Heart left ventricle (tissue), 13 donors: ENCODE data around the gene PABPC1L.
"Not testable (repeated sequence)": the region's sequence is repeated elsewhere in the genome, so short reads cannot be mapped to it uniquely, and the experiment has no call there.

Experiments
- POLR2A ChIP-seq, 2 donors: fragments of 450-650 bp; IDR thresholded peaks; one replicate each; pipeline ENCODE4 v1.6.1; 2017; ENCODE audit warnings: antibody characterized with exemption in 2 of 2, mild to moderate bottlenecking in 2 of 2, moderate library complexity in 2 of 2
- TF ChIP-seq, protein P1 (sequence below), 12 donors: fragments of 200-600 bp; sonication (generic) in 4 of 12; IDR thresholded peaks; one replicate each; pipeline versions ENCODE4 v1.5.0 to v1.8.0; 2018 to 2022; ENCODE audit warnings: antibody characterized with exemption in 12 of 12, mild to moderate bottlenecking in 5 of 12
- donor health status: ischemic (EF 13 %, LVEDD 7.1; RV severe dilation, severe dysfunction).
- donor health status: DM: no; HTN: yes; CAD: no.
- donor health status: DM: no; HTN: no; CAD: no.
- donor health status: ischemic (EF 25% LVEDD 6.9; RV normal size, moderate dysfunction).
- donor health status: ischemic (EF 25% LVEDD 5.7; RV mildly dilated, moderate dysfunction).
- donor health status: ischemic (EF 35%, LVEDD 5.7; RV mildly dilated, moderate dysfunction).
- donor health status: nonischemic (EF 11% LVEDD 7.7; RV severe dilation, severe dysfunction).
- donor health status: DM: yes; HTN: yes; CAD: no.
- donor health status: PGD.
- donor health status: ischemic (EF 29% LVEDD 5.4; RV normal size, mild dysfunction).
- donor health status: nonischemic (EF 23%, LVEDD 6.1; RV moderate dilation, normal function).

DNA sequence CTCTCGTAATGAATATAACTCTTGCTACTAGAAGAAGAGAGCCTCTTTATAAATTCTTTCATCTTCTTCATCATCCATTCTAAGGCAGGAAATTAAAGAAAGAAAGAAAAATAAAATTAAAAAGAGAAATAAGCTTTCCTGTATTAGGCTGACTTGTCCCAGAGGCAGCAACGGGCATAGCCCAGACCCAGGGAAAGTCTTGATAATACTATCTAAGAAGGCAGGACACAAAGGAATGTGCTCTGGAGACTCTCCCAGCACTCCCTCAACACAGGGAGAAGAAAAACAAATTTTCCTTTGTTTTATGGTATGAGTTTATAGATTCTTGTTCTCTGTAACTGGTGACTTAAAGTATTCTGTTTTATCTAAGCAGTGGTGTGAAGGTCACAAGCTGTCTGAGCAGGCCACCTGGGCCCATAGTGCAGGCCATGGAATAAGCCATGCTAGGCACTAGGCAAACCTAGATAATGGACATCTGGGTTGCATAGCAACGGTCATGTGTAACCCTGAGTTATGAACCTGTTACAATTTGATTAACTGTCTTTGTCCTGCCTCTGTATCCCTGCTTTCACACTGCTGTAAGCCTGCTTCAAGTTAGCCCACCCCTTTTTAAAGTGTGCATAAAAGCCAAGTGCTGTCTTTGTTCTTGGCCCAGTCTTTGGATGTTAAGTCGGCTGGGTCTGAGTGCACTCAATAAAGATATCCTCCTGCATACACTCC lies 46.3 kb upstream of the PABPC1L start:
- TF ChIP-seq, protein P1, sequence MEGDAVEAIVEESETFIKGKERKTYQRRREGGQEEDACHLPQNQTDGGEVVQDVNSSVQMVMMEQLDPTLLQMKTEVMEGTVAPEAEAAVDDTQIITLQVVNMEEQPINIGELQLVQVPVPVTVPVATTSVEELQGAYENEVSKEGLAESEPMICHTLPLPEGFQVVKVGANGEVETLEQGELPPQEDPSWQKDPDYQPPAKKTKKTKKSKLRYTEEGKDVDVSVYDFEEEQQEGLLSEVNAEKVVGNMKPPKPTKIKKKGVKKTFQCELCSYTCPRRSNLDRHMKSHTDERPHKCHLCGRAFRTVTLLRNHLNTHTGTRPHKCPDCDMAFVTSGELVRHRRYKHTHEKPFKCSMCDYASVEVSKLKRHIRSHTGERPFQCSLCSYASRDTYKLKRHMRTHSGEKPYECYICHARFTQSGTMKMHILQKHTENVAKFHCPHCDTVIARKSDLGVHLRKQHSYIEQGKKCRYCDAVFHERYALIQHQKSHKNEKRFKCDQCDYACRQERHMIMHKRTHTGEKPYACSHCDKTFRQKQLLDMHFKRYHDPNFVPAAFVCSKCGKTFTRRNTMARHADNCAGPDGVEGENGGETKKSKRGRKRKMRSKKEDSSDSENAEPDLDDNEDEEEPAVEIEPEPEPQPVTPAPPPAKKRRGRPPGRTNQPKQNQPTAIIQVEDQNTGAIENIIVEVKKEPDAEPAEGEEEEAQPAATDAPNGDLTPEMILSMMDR (IDR thresholded peaks at IDR 0.05) = not testable (repeated sequence)
- not testable (repeated sequence) for TF ChIP-seq POLR2A (IDR thresholded peaks at IDR 0.05)
